Stimulated activated CD8-positive, alpha-beta memory T cell treated with anti-CD3 and anti-CD28 coated beads, Interleukin-15, amount 100 ng/mL, for 48 hours (primary cell): ENCODE results near the gene KRT39.
"Not testable (repeated sequence)": the region's sequence is repeated elsewhere in the genome, so short reads cannot be mapped to it uniquely, and the experiment has no call there.

Experiments used
- DNase-seq, 2 donors: peaks; one replicate each; pipeline ENCODE4 v3.0.0-alpha.2; 2020; ENCODE audit warnings: low read depth in 2 of 2

The KRT39 gene

DNA sequence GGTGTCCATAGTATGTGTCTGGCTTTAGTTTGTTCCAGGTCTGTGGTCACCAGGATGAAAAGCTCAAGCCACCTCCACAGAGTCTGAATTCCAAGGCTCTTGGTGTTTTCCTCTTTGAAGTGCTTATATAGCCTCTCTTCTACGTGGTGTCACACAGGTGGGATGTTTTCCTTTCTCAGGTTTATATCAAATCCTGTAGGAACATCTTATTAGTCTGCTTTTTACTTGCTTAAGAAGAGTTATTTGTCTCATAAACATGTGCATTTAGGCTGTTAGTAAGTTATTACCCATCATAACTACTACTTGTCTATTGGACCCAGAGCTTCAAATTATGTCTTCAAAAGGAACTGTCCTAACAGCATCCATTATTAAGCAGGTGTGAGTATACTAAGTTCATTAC is at the start of gene KRT39:
KRT39 (minus strand) TSS at position 101 of the 400 bp plus-strand sequence; CDS start at position 9, 92 bp downstream.
- DNase-seq, result no peak

DNA sequence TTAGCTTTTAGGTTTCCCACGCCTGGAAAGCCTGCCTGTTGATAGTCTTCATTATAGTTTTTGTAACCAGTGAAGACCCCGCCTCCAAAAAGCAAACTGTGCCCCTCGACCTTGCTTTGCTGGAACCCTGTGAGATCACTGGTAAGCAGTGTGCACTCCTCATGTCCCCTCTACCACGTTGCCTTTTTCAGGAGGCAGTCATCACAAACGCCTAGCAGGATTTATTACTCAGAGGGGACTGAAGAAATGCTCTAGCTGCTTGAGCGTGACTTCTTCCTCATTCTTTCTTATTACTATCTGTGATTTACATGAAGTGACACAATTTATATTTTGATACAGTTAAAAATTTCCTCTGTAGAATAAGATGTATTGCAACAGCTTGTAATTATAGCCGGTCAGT is 48.7 kb upstream of the KRT39 start:
- no peak for DNase-seq

DNA sequence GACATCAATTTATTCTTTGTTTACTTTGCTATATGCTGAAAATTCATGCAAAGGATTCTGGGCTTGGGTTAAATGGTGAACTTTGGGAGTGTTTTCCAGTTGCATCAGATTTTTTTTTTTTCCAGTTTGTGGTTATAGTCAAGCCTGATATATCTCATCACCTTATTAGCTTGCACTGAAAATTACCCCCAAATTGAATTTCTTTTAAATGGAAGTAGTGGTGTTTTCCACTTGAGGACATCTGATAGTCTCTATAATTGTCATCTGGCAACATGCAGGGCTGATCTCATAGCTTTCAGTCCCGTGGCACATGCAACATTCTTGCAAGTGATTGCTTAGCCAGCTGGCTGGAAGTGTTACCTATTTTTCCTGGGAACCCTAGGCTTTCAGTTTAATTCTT is 46.9 kb upstream of the KRT39 start:
- no peak for DNase-seq

DNA sequence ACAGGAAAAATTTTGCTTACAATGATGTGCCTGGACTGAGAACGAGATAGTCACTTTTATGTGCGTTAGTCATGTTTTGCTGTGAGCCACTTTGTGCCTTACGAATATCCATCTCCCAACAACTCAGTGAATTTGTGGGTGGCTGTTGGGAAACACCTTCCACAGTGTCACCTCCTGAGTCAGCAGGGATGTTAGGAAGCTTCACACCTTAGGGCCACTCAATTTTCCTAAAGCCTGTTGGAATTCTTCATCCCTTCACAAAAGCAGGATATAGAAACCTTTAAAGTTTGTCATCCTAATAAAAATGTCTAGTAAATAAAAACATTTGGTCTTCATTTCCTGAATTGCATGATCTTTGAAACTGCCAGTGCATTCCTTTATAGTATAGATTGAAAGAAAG is 46.4 kb upstream of the KRT39 start:
- DNase-seq, result no peak

DNA sequence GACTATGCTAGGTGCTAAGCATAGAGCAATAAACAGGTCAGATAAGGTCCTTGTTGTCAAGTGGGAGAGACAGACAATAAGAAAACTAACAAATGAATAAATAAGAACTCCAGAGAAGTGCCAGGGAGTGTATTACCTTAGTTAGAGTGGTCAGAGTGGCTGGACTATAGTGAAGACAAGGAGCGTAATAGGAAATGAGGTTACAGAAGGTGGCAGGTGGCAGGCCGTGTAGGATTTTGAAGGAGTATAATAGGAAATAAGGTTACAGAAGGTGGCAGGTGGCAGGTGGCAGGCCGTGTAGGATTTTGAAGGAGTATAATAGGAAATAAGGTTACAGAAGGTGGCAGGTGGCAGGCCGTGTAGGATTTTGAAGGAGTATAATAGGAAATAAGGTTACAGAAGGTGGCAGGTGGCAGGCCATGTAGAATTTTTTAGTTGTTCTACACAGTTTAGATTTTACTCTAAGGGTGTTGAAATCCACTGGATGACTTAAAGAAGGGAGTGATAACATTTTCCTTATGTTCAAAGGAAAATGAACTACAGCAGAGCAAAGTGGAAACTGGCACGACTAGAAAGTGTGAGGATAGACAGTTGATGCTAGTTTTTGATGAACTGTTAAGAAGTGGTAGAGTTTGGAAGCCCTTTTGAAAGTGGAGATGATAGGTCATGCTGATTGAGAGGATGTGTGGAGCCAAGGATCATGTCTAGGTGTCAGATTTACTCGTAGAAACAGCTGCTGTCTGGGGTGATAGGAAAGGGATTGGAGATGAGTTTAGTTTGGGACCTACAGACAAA is 45.8 kb upstream of the KRT39 start:
- DNase-seq, result no peak

DNA sequence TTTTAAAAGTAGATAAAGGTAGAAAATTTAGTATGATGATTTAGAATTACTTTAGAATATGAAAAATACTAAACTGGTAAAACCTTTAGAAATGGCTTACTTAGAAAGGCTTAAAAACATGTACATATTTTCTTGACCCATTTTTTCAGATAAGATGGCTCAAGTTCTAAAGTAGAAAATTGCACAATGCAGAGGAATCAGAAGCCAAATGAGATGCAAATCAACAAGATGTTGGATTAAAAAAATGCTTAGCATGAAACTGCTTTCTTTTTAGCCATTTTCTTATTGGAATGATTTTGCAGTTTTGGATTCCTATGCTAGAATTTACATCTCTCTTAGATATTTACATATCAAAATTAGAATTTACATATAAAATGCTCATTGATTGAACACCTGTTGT is 43.7 kb upstream of the KRT39 start:
- DNase-seq, result no peak

DNA sequence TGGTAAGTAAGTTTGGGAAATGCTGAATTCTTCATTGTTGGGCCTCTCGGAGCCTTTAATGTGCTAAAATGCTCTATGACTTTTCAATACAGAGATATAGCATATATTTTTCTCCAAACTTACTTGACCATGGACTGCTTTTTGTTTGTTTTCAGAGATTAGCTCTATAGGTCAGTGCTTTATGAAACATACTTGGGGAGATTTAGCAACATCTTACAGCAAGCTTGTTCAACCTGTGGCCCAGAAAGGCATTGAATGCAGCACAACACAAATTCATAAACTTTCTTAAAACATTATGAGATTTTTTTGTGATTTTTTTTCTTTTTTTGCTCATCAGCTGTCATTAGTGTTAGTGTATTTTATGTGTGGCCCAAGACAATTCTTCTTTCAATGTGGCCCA is 43.2 kb upstream of the KRT39 start:
- DNase-seq, result no peak

DNA sequence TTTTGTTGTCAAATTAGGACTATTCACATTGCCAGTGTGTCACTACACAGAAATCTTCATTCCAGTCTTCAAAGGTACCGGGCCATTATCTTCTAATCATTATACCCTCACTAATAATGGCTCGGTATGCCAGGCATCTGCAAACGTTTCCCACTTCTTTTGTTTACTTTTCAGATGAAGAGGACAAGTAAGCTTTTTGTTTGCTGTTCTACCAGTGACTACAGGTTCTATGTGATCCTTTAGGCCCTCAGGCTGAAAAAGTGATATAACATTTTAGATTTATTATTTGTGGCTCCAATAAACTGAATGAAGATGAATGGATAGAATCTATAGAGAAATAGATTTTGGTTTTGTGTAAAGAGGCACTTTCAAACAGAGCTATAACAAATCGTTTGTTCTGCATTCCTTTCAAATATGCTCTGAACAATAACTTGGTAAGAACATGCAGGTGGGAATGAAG is 42.6 kb upstream of the KRT39 start:
- no peak for DNase-seq

DNA sequence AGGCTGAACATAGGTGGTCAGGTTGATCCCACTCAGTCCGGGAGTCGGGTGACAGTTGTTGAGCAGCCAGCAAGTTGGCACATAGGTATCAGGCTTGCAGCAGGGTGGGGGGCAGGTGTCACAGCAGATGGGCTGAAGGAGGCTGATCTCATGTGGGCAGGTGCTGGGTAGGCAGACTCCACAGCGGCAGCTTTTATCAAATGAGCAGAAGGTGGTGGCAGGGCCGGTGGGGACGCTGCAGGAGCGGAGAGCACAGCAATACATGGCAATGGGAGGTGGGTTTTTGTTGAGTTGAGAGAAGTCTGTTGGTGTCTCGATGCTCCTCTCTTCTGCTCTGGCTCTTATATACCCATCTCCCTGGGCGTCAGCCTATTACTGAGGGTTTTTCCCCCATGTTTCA is 42.1 kb upstream of the KRT39 start, which contains the start of gene KRTAP3-1:
KRTAP3-1 (minus strand) TSS at position 318 of the 400 bp plus-strand sequence; CDS start at position 264, 54 bp downstream.
- DNase-seq, result no peak

DNA sequence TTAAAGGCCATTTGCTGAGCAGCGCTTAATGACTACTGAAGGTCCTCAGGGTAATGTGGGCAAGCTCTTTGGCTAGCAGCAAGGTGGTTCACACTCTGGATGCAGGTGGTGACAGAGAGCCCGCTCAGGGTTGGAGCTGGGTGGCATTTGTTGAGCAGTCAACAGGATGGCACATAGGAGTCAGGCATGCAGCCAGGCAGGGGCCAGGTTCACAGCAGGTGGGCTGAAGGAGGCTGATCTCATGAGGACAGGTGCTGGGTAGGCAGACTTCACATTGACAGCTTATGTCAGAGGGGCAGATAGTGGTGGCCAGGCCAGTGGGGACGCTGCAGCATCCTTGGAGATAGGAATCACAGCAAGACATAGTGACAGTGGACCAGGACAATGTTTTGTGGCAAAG is 37.6 kb upstream of the KRT39 start:
- DNase-seq, result no peak

DNA sequence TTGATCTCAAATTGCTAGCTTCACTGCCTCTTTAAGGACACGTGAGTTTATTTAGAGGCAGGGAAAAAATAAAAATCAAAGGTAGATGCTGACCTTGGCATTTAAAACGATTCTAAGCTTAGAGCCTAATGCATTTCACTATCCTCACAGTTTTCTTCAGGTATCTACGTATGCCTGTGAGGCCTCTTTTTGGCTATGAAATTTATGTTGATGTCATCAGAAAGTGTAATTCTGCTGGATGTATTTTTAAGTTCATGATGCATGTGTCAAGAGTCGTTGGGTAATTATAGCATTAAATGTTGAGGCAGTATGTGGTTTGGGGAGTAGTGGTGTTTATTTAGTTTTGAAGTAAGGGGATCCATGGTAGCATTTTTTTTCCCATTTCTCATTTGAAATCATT is 37.2 kb upstream of the KRT39 start:
- DNase-seq, result no peak

DNA sequence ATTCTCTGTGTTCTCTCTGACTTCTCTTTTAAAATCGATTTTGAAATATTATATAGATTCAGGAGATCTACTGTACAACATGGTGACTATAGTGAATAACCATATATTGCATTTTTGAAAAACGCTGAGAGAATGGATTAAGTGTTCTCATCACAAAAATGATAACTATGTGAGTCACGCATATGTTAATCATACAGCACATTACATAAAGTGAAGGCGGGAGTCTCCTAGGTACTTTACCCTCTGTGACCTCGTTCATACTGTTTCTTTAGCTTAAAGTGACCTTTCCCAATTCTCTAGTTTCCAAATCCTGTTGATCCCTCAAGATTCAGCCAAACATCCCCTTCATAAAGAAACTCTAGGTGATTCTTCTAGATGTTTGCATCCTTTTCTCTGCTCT is 36.1 kb upstream of the KRT39 start:
- DNase-seq, result no peak

DNA sequence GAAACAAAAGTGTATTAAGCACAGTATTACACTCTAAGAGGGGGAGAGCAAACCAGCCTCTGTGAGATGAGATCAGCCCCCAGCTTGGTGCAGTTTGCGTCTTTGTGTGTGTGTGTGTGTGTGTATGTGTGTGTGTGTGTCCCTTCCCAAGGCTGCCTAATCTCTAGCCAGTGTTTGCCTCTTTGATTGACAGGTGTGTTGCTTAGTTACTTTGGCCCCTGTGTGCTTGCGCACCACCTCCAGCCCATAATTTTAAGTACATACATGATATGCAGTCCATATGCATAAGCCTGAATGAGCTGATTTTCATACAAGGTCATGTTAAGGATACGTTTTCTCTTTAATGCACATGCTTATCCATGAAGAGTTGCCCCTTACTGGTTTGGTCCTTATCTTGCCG is 35.0 kb upstream of the KRT39 start:
- no peak for DNase-seq

DNA sequence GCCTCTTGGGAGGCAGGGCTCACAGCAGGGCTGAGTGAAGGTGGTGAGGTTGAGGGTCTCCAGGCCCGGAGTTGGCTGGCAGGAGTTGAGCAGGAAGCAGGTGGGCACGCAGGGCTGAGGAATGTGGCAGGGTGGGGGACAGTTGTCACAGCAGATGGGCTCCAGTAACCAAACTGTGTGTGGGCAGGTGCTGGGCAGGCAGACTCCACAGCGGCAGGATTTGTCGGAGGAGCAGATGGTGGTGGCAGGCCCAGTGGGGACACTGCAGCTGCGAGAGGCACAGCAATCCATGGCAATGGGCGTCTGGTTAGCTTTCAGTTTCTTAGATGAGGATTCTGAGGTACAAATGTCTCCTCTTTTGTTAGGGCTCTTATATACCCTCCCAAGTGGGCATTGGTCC is 32.8 kb upstream of the KRT39 start, which contains the start of gene KRTAP3-2:
KRTAP3-2 (minus strand) TSS at position 344 of the 400 bp plus-strand sequence; CDS start at position 291, 53 bp downstream.
- DNase-seq, result not testable (repeated sequence)

DNA sequence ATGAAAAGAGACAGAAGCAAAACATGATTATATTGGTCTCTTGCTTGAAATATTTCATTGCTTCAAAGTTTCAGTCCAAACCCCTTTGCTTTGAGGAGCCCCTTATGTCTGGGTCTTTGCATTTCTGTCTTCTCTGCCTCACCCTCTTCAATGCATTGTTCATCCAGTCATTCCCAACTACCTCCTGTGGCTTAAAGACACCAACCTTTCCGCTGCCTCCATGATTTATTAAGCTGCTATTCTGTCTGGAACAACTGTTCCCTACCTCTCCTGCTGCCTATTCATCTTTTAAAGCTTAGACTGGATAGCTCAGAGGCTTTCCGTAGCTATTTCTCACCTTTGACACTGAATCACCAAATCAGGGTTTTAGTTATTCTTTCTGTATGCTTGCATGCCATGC is 30.6 kb upstream of the KRT39 start:
- DNase-seq, result no peak

DNA sequence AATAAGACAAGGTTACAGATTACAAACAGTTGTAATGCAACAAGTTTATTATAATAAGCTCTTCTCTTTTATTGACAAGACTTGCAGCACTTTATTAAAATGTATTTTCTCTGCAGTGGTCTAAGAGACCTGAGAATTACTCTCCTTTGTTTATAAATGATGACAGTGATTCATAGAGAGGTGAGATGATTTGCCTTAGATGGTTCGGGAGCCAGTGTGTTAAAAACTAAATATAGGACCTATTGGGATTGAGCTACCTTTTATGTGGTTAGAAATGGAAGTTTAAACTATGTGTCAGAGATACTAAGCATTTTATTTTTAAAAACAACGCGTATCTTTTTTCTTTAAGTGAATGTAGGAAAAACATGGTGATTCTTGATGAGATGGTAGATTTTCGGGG is 30.1 kb upstream of the KRT39 start:
- DNase-seq, result no peak

DNA sequence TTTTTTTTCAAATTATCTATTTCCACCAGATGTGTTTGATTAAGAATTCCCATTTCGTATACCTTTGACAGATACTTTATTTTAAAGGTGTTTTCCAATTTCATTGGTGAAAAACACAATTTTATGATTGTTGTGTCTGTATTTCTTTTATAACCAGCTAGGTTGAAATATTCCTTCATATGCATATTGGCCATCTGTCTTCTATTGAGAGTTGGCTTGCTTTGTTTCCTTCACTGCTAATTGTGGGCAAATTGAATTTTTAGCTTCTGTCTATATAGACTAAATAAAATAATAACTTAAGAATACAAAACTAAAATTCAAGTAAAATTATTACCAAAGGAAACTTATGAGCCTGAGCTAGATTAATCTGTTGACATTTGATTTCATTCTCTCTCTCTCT is 28.4 kb upstream of the KRT39 start:
- DNase-seq, result no peak

DNA sequence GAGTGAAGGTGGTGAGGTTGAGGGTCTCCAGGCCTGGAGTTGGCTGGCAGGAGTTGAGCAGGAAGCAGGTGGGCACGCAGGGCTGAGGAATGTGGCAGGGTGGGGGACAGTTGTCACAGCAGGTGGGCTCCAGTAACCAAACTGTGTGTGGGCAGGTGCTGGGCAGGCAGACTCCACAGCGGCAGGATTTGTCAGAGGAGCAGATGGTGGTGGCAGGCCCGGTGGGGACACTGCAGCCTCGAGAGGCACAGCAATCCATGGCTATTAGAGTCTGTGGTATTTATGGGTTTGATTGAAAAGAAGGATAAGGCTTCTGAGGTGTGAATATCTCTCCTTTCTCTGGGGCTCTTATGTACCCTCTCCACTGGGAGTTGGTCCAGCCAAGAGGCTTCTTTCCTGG is 27.1 kb upstream of the KRT39 start, which contains the start of gene KRTAP3-3:
KRTAP3-3 (minus strand) TSS at position 326 of the 400 bp plus-strand sequence; CDS start at position 259, 67 bp downstream.
- DNase-seq, result no peak

DNA sequence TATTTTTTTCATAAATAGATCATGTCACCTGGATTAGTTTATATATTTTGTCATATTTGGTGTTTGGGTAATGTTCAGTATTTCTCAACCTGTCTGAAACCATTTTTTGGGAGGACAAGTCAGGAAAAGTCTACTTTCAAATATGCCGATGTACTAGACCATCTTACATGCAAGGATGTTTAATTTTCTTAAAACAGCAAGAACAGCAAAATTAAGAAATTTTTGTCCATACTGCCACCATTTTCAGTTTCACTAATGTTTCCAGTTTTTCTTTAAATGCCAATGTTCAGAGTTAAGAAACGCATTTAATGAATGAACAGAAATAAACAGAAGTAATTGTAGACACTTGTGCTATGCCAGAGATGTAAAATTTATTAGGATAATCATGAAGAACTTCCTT is 26.3 kb upstream of the KRT39 start:
- no peak for DNase-seq

DNA sequence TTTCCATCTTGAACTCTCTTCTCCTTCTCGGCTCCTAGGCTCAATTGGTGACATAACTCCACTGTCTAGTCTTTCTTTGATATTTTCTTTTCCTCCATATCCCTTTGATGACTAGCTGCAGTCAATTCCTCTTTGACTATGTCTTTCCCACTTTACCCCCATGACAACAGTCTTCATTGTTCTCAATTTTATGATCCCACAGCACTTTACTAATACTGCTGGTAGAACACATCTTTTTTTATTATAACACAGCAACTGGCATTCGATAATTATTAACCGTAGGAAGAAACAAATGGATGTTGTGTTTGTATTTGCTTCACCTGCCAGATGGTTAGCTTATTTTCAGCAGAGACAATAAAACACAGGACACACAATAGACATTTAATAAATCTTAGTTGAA is 25.9 kb upstream of the KRT39 start:
- no peak for DNase-seq

DNA sequence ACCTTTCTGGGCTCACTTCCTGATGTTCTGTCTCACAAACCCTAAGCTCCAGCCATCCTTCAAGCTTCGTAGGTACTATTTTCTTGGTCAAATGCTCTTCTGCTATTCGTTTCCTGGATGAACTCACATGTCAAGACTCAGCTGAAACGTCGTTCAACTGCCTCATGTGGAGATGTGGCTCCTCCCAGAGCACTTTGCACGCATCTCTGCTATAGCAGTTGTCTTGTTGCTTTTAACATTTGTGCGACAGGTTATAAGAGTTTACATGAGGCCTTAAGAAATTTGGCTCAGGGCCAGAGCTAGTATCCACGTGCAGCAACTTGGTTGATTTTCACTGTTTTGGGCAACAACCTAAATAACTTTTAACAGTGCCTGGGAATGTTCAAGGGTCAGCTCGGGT is 20.2 kb upstream of the KRT39 start:
- no peak for DNase-seq

DNA sequence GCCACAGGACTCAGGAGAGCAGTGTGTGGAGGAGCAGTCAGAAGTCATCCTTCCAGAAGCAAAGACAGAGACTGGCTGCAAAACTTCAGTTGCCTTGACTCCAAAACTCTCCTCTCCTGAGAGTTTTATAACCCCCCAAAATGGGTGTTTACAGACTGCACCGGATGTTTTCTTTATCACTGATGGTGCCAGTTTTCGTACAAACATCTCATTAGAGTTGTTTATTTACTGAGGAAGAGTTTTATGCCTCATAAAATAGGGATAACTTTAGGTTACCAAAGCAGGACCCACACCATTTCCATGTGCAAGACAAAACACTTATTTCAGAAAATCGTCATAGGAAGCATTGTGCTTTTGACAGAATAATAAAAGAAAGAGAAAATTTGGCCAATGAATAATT is 17.5 kb upstream of the KRT39 start, which contains the start of gene KRT40:
KRT40 (minus strand) TSS at position 101 of the 400 bp plus-strand sequence; CDS start at position 48, 53 bp downstream.
- DNase-seq, result no peak

DNA sequence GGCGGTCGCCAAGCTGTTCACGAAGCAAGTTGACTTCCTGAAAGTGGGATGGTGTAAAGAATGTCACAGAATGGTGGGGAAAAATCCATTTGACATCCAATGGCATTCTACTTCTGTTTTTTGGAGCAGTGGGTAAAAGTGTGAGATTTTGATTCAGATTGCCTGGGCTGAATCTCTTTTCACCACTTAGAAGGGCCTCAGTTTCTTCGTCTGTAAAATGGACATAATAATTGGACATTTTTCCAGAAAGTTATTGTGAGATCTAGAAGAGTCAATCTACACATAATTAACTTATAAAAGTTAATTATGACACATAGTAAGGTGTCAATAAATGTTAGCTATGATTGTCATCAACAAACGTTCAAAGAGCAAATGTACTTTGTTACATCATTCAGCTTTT is 14.4 kb upstream of the KRT39 start:
- no peak for DNase-seq
